GM10847 (cell line): ENCODE measurements around the gene TM7SF2.
A peak's percentile ranks its signal among the peaks of the same experiment; 100 is the strongest.

ENCODE experiments used
- POLR2A ChIP-seq: IDR thresholded peaks from 2 replicates; pipeline ENCODE4 v1.6.1; 2011; ENCODE audit not compliant: insufficient read length; ENCODE audit errors: extremely low read depth

The TM7SF2 gene

DNA sequence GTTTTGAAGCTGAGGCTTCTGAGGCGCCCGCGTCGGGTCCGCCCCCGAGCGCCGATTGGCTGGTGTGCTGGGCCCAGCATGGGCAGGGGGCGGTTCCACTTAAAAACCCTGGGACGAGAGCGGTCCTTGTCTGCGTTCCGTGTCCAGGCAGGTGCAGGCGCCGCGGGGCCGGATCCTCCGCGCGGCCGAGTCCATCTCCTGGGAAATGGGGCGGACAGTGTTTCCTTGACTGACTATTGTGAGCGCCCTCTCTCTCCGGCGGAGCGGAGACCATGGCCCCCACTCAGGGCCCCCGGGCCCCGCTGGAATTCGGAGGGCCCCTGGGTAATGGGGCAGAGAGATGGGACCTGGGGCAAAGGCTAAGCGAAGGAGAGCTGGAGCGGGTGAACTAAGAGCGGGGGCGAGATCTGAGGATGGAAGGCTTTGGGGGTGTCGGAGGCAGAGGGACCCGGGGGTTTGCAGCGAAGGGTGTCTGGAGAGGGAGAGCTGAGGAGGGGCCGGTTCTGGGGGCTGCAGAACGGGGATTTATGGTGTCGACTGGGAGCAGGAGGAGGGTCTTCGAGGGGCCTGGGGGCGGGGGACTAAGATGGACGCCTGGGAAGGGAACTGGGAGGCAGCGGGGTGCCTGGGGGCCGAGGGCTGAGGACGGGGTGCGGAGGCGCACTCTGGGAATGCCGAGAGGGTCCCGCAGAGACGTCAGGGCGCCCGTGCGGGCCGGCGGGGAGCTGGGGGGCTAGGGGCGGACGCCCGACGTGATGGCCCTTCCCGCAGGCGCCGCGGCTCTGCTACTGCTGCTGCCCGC lies at the start of gene TM7SF2:
Gene TM7SF2 (plus strand): TSS at position 129 of the 802 bp plus-strand sequence. CDS start 144 bp downstream, at position 273.
- TF ChIP-seq POLR2A: peak; percentile 97

DNA sequence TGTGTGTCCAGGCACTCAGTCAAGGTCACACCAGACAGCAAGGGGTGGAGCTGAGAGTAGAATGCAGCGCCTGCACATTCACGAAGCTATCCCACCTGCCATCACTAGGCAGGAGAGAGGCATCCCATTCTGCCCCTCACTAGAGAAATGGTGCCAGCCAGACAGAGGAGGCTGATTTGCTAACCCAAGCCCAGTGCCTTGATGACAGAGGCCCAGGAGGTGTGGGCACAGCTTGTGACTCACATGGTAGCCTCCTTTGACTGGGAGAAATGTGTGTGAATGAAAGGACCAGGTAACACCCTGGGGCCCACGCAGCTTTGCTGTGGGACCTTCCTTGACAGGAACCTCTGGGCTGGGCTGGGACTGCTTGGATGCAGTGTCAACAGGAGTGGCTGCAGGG lies 48.1 kb upstream of the TM7SF2 start:
- TF ChIP-seq POLR2A: no peak

DNA sequence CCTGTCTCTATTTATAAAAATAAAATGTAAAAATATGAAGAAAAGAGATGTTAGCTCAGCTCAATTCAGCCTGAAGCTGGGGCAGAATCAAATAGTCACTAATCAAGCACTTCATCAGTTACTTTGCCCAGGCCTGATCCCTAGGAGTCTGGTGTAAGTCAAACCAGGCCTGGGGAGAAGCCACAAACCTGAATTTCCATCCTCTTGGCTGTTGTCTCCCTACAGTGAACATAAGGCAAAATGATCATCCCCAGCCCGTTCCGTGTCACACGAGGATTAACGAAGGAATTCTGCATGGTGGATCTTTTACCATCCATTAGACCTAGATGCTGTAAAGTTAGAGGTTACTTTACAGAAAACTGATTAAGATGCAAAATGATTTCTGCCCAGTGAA lies 46.8 kb upstream of the TM7SF2 start:
- no peak for TF ChIP-seq POLR2A

DNA sequence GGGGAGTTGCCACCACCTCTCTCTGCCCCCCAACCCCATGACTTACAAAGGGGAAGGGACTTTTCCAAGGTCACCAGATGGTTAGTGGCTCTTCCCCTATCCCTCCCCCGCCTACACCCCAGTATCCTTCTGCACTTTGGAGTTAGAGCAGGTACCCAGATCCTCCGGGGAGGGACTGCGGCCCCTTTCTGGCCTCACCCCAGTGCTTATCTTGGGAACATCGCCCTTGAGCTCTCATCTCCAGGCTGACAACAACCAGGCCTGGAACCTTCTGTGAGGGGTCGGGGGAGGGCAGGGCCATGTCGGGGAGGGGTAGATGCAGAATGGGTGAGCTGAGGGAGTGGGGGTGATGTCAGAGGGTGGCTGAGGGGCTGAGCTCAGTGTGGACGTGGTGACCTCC lies 45.8 kb upstream of the TM7SF2 start:
- TF ChIP-seq POLR2A: no peak

DNA sequence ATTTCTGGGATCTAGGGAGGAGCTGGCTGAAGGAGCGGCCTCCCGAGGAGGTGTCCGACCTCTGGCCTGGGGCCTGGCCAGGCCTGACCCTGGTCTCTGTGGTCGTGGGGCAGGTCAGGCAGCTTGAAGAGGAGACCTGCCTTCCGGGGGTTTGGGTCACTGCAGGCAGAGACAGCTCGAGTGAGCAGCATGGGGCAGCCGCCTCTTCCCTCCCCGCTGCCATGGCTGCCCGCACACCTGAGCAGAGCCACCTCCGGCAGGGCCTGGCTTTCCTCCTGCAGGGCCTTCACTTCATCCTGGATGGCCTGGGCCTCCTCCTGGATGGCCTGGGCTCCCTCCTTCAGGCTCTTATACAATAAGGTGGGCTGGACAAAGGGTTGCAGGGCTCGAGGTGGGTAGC lies 45.4 kb upstream of the TM7SF2 start:
- TF ChIP-seq POLR2A: no peak

DNA sequence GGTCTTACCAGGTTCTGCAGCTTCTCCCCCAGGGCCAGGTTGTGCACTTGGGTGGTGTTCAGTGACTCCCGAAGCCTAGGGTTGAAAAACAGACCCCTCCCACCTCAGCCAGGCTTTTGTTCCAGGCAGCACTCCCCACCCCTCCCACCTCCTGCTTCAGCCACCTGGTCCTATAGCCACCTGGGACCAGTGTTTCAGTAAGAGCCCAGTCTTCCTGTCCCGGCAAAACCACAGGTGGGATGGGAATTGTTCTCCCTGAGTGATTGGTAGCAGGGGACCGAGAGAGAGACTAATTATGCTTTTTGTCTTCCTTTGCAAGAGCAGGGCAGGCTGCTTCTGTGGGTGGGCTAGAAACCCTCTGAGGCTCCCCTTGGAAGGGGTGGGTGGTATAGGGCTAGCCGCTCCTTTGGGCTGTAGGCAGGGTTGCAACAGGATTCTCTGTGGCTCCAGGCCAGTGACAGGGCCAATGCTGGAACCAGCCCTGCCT lies 44.8 kb upstream of the TM7SF2 start:
- no peak for TF ChIP-seq POLR2A

DNA sequence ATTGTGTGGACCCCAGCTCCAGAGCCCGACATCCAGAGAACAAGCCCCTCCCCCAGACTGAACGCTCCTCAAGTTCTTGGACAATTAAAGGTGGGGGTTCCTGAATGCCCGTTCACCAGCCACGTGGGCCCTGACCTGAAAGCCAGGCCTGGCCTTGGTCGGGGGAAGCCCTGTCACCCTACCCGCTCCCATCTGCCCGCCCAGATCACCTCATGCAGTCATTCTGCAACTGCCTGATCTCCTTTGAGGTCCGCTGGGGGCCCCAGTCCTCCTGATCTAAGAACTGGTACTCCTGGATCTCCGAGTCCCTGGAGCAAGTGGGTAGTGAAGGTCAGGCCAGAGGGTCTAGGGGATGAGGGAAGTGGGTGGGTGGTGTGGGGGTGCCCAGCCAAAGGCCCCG lies 44.2 kb upstream of the TM7SF2 start:
- no peak for TF ChIP-seq POLR2A

DNA sequence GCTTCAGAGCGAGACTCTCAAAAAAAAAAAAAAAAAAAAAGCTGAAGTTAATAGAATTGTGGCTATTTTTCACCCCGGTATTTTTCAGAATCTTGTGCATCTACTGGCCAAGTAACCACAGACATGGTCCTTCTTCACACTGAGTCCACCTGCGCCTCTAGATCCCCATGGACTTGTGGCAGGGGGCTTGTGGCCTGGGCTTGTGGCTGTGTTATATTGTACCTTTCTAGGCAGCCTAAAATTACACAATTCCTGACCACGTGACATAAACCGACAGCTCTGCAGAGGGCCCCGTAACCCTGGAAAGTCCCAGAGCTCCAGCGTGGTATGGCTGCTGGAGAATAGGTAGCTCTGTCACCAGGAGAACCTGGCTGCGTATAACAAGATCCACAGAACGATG lies 42.5 kb upstream of the TM7SF2 start:
- TF ChIP-seq POLR2A: no peak

DNA sequence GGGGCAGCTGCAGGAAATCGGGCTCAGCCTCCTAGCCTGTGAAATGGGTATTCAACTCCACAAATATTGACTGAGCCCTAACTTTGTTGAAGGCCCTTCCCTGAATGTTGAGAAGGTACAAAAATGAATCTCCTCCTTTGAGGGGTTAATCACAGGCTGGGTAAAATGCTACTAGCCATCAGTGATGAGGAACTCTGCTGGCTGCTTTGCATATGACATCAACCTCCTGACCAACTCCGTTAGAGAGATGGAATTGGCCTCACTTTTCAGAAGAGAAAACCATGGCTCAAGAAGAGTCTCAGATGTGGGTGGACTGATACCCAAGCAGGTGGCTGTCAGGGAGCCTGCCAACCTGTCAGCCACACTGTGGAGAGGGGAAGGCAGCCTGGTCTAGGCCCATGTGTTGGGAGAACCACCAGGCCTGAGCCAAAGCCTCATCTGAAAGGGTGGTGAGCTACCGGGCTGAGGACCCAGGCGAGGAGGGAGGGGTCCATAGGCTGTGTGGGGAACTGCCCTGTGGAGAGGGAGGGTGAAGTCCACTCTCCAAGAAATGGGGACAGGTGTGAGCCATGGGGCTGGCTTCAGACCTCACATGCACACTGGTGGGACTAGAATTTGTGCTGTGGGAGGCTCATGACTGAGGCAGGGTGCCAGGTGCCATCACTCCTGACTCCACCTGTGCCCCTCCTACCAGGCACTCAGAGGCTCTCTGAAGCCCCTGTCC lies 39.6 kb upstream of the TM7SF2 start:
- no peak for TF ChIP-seq POLR2A

DNA sequence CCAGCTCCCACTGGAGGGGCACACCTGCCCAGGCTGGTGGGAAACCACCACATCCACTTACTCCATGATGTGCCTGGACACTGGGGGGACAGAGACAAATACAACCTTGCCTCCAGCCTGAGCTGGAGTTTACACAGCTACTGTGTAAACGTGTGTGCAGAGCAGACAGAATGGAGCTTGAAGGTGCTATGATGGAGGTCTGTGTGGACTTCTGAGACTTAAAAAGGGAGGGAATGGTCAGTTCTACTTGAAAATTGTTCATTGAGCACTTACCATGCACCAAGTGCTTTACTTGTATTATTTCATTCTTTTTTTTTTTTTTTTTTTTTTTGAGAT lies 39.1 kb upstream of the TM7SF2 start:
- TF ChIP-seq POLR2A: no peak

DNA sequence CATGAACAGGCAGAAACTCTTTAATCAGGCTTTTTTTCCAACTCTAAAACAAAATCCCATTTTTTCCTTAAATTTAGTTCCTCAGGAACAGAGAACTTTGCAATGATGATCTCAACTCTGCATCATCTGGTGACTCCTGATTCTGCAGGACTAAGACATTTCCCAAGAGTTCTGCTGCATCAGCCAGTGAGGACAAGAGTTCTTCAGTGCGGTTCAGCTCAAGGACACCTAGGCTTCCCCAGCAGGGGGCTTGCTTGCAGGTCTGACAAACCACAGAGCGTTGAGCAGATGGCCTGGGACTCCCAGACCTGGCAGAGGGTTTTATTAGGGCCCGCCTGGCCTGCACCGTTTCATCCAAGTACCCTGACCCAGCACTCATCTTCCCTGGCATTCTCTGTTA lies 34.2 kb upstream of the TM7SF2 start:
- no peak for TF ChIP-seq POLR2A

DNA sequence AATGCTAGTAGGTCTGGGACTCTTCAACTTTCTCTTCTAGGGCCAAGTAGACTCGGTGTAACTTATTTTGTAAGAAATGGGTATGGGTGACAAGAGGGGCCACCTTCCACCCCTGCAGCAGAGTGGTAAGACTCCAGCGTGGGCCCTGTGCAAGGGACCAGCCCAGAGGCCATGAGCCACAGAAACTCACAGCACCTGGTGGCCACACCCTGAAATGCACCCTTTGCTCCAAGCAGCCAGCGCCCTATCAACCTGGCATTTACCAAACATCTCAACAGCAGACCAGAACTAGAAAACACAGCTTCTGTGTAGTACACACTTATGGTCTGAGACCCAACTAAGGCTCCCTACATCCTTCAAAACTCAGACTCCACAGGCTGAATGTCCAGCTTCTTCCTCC lies 33.5 kb upstream of the TM7SF2 start:
- no peak for TF ChIP-seq POLR2A

DNA sequence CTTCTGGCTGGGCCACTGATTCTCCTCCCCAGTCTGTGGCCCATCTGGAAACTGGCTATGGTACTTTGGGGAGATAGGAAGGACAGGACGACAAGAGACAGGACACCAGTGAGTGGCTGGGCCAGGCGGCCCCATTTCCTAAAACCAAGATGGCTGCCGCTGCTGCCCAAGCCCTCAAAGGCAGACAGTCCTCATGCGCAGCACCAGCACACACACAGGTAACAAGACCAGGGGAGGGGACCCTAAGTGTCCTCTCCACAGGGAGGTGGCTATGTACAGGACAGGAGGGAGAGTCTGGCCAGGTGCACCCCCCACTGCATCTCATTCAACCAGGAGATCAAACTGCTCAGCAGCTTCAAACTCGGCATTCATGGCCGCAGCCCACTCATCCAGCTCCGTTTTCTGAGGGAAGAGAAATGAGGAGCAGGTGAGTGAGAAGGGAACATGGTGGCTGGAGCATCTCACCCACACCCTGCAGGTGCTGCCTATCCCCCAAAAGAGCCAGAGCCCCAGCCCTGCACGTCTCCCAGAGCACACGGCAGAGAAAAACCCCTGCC lies 32.8 kb upstream of the TM7SF2 start:
- no peak for TF ChIP-seq POLR2A

DNA sequence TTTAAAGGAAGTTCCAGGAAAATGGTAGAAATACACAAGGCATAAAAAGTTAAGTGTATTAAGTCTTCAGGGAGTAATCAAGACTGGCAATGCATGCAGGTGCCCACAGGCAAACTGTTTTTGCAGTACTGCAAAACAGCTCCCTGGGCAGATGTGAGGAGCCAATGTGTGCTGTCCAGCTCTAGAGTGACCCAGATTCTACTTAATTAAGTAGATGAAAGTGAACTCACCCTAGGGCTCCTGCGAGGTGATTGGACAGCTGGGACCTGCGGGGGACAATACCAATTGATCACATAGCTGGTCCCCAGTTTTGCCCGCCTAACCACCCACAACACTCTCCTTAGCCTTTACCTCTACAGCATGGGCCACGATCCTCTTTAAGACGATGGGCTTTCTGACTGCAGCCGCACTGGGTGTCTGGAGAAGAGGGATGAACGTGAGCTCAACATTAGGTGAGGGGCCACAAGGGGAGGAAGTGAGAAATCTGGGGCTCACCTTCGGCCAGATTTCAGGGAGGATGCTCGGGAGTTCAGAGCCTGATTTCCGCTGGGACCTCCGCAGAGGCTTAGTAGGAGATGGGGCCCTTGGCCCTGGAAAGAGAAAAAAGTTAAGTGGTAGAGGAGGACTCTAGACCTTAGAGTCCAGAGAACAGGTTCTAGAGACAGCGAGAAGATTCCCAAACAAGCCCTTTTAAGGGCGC lies 28.4 kb upstream of the TM7SF2 start:
- no peak for TF ChIP-seq POLR2A

DNA sequence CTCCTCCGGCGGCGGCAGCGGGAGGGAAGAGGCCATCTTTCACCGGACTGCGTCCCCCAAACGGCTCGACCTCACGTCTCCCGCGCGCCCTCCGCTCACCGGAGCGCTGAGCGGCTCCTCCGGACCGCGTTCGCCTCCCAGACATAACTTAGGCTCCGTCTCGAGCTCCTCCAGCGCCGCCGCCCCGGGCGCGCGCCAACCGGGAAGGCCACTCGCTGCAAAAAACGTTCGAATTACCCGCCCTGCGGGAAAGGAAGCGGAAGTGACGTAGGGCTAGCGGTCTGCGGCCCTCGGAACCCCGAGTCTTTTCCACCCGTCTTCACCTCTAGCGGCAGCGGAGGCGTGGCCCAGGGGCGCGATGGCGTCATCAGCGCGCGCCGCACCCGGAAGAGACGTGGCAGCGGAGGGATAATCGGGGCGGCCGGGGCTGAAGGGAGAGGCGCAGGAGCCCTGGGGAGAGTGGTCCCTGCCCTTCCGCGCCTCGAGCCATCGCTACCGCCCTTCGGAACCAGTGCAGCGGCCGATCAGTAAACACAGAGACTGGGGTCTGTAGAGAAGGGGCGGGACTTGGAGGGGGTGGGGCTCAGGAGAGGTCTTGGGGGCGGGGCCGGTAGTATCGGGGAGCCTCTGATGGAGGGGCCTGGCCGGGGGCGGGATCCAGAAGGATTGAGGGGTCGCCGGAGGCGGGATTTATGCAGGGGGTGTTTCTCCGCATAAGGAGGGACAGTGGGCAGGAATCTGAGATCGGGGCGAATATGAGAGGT lies 27.7 kb upstream of the TM7SF2 start, which contains the start of the genes CDCA5 and ZFPL1:
Gene CDCA5 (minus strand): TSS at position 207 of the 764 bp plus-strand sequence. CDS start 62 bp downstream, at position 145.
Gene ZFPL1 (plus strand): TSS at position 389 of the 764 bp plus-strand sequence. CDS start 477 bp downstream, outside the sequence.
- TF ChIP-seq POLR2A: peak; percentile 68
